Gastrocnemius medialis (tissue), 4 donors: ENCODE data around the gene HMCN1. TPM values are rescaled to one million over a fixed set of nuclear protein-coding genes. Genes with fewer than 3 reads are reported as not detected.

Source experiments
- ATAC-seq, 2 donors: fragments of 150-250 bp; one replicate each; pipeline ENCODE4 v1.9.1; 2016
- DNase-seq, 2 donors: peaks; one replicate each; pipeline ENCODE4 v3.0.0-alpha.2; 2019
- H3K27ac ChIP-seq, 4 donors: fragments of 200-600 bp; sonication (generic); 1 replicate in 1 of 4; 2 replicates in 3 of 4; pipeline ENCODE4 v1.5.1; 2016 to 2018; ENCODE audit warnings: mild to moderate bottlenecking in 2 of 4, moderate library complexity in 1 of 4
- H3K27me3 ChIP-seq, 3 donors: fragments of 200-600 bp; sonication (generic) in 2 of 3; 1 replicate in 1 of 3; 2 replicates in 2 of 3; pipeline versions ENCODE4 v1.5.1 to v1.6.0; 2016 to 2019; ENCODE audit warnings: mild to moderate bottlenecking in 1 of 3, moderate library complexity in 1 of 3
- H3K36me3 ChIP-seq, 2 donors: fragments of 200-600 bp; sonication (generic) in 1 of 2; one replicate each; pipeline ENCODE4 v1.5.1; 2017 to 2018
- H3K4me1 ChIP-seq, 2 donors: fragments of 200-600 bp; sonication (generic) in 1 of 2; one replicate each; pipeline ENCODE4 v1.5.1; 2016 to 2017; ENCODE audit warnings: mild to moderate bottlenecking in 2 of 2
- H3K4me3 ChIP-seq, 4 donors: fragments of 200-600 bp; sonication (generic) in 3 of 4; 1 replicate in 1 of 4; 2 replicates in 3 of 4; pipeline ENCODE4 v1.5.1; 2016 to 2019; ENCODE audit warnings: mild to moderate bottlenecking in 2 of 4
- H3K9me3 ChIP-seq, 3 donors: fragments of 200-600 bp; sonication (generic) in 2 of 3; 1 replicate in 1 of 3; 2 replicates in 2 of 3; pipeline ENCODE4 v1.5.1; 2016 to 2019
- CTCF ChIP-seq, 5 experiments: fragments of 450-650 bp in 3 of 5; fragments of 200-600 bp in 2 of 5; sonication (generic) in 2 of 5; IDR thresholded peaks in 4 of 5; conservative IDR thresholded peaks in 1 of 5; 1 replicate in 4 of 5; 2 replicates in 1 of 5; pipeline ENCODE4 v1.5.1; 2016 to 2019; ENCODE audit warnings: antibody characterized with exemption in 5 of 5, mild to moderate bottlenecking in 3 of 5, moderate library complexity in 3 of 5
- POLR2A ChIP-seq, 2 donors: fragments of 450-650 bp; IDR thresholded peaks; one replicate each; pipeline ENCODE4 v1.6.1; 2017; ENCODE audit warnings: antibody characterized with exemption in 2 of 2, mild to moderate bottlenecking in 2 of 2, moderate library complexity in 2 of 2
- in situ Hi-C, 4 donors: fragments of 200-750 bp; cut with MboI; loops; one replicate each; pipeline versions ENCODE4 v1.15.0 to v1.8.0; 2017; ENCODE audit warnings: low sequenced_read_pairs in 4 of 4
- intact Hi-C: fragments of 100-400 bp; cut with DNase I; formaldehyde crosslinking; loops from one replicate; pipeline ENCODE4 v1.15.1; 2023; ENCODE audit warnings: low total_unique reads
- total RNA-seq, 4 donors: library from RNA; depleted of rRNA; stranded (reverse); fragments of >200 nt; gene quantifications; one replicate each; pipeline versions ENCODE4 v1.1.0 to v1.2.3, GENCODE V29; 2016

The HMCN1 gene
- total RNA-seq, 4 donors from 2014 or later: 2.6 to 7.5 (median 5.1) TPM

GRCh38 chr1:185849014-185849413, 114.8 kb downstream of the HMCN1 start:
- no peaks in the 10 kb centered on the region for H3K27me3 ChIP-seq
- in situ Hi-C loops: no loop called here
- DNase-seq (no peak), ATAC-seq (no peak)
- no peaks in the 10 kb centered on the region for H3K4me1 ChIP-seq
- no peak overlapping the region for H3K4me3 ChIP-seq
- no peaks in the 10 kb centered on the region for H3K36me3 ChIP-seq
- intact Hi-C loops: no loop called here
- H3K27ac ChIP-seq: no peak overlapping the region
- H3K9me3 ChIP-seq: no peaks in the 10 kb centered on the region
- TF ChIP-seq POLR2A (IDR thresholded peaks at IDR 0.05) (no peak), CTCF (IDR thresholded peaks at IDR 0.05 in 4 of 5, conservative IDR thresholded peaks at IDR 0.05 in 1 of 5) (no peak)

GRCh38 chr1:185850366-185850765, 116.2 kb downstream of the HMCN1 start:
- TF ChIP-seq POLR2A (IDR thresholded peaks at IDR 0.05) (no peak), CTCF (IDR thresholded peaks at IDR 0.05 in 4 of 5, conservative IDR thresholded peaks at IDR 0.05 in 1 of 5) (no peak)
- intact Hi-C loops: no loop called here
- no peaks in the 10 kb centered on the region for H3K4me1 ChIP-seq
- no peak overlapping the region for H3K27ac ChIP-seq
- H3K27me3 ChIP-seq: no peaks in the 10 kb centered on the region
- no peaks in the 10 kb centered on the region for H3K9me3 ChIP-seq
- no peak for ATAC-seq
- no peak for DNase-seq
- in situ Hi-C loops: no loop called here
- no peak overlapping the region for H3K4me3 ChIP-seq
- H3K36me3 ChIP-seq: no peaks in the 10 kb centered on the region

GRCh38 chr1:185853739-185854138, 119.5 kb downstream of the HMCN1 start:
- H3K36me3 ChIP-seq: no peaks in the 10 kb centered on the region
- TF ChIP-seq CTCF (IDR thresholded peaks at IDR 0.05 in 4 of 5, conservative IDR thresholded peaks at IDR 0.05 in 1 of 5): no peak
- no peak for TF ChIP-seq POLR2A (IDR thresholded peaks at IDR 0.05)
- no peak overlapping the region for H3K4me3 ChIP-seq
- ATAC-seq (no peak), DNase-seq (no peak)
- H3K9me3 ChIP-seq: no peaks in the 10 kb centered on the region
- H3K4me1 ChIP-seq: no peaks in the 10 kb centered on the region
- no peaks in the 10 kb centered on the region for H3K27me3 ChIP-seq
- in situ Hi-C loops: no loop called here
- H3K27ac ChIP-seq: no peak overlapping the region
- intact Hi-C loops: no loop called here

- H3K4me1 ChIP-seq: no peaks in the 10 kb centered on the region
- H3K9me3 ChIP-seq: no peaks in the 10 kb centered on the region
- no peaks in the 10 kb centered on the region for H3K27me3 ChIP-seq
- no peak for TF ChIP-seq POLR2A (IDR thresholded peaks at IDR 0.05)
- TF ChIP-seq CTCF (IDR thresholded peaks at IDR 0.05 in 4 of 5, conservative IDR thresholded peaks at IDR 0.05 in 1 of 5): no peak
- no peak for ATAC-seq
- in situ Hi-C loops (no loop called here), intact Hi-C loops (no loop called here)
- H3K27ac ChIP-seq: no peak overlapping the region
- no peak overlapping the region for H3K4me3 ChIP-seq
- no peak for DNase-seq
- H3K36me3 ChIP-seq: no peaks in the 10 kb centered on the region
Measured at GRCh38 chr1:185856482-185856881, 122.3 kb downstream of the HMCN1 start.

- in situ Hi-C loops (no loop called here), intact Hi-C loops (no loop called here)
- TF ChIP-seq CTCF (IDR thresholded peaks at IDR 0.05 in 4 of 5, conservative IDR thresholded peaks at IDR 0.05 in 1 of 5) (no peak), POLR2A (IDR thresholded peaks at IDR 0.05) (no peak)
- H3K4me1 ChIP-seq: no peaks in the 10 kb centered on the region
- DNase-seq (no peak), ATAC-seq (no peak)
- H3K9me3 ChIP-seq: no peaks in the 10 kb centered on the region
- H3K27me3 ChIP-seq: no peaks in the 10 kb centered on the region
- no peaks in the 10 kb centered on the region for H3K36me3 ChIP-seq
- no peak overlapping the region for H3K27ac ChIP-seq
- H3K4me3 ChIP-seq: no peak overlapping the region
Measured at GRCh38 chr1:185857442-185857841, 123.3 kb downstream of the HMCN1 start.
